Stimulated activated CD8-positive, alpha-beta memory T cell treated with anti-CD3 and anti-CD28 coated beads, Interleukin-4, amount 100 ng/mL, for 1 hour (primary cell): ENCODE data around the gene PASK.
A peak's percentile ranks its signal among the peaks of the same experiment; 100 is the strongest.
"Not testable (repeated sequence)": the region's sequence is repeated elsewhere in the genome, so short reads cannot be mapped to it uniquely, and the experiment has no call there.

ENCODE experiments used
- DNase-seq, 2 donors: peaks; one replicate each; pipeline ENCODE4 v3.0.0-alpha.2; 2020; ENCODE audit warnings: low read depth in 2 of 2, low spot score in 1 of 2

Gene PASK

DNA sequence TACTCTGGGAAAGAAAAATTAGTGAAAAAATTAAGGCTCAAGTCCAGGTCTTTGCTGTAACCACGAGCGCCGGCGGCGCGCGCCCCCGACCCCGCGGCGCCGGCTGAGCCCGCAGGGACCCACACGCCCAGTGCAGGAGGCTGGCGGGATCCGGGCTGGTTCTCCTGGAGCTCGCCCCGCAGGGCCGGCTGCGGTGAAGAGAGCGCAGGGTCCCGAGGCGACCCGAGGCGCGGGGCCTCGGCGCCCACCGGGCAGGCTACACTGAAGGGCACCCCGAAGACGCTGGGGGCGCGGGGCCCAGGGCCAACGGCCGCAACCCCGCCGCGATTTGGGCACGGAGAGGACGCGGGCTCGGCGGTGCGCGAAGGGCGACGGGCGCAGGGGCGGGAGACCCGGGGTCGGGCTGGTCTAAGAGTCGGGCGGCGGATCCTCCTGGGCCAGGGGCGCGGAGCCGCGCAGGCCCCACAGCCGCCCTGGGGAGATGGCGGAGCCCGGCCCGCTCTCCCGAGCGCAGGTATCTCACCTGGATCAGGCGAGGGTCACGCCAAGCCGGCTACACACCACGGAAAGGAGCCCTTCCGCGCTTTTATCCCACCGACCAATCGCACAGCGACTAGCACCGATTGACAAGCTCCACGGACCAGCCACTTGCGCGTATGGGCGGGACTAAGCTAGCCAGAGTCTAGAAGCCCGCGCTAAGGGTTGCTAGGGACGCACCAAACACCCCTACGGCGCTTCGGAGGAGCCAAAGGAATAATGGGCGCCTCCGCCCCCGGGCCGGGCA is at the start of gene PASK:
TSS of gene PASK (minus strand) at position 582 of the 784 bp plus-strand sequence. CDS start 6,440 bp downstream, outside the sequence.
- DNase-seq = peak; percentile 84 to 89

DNA sequence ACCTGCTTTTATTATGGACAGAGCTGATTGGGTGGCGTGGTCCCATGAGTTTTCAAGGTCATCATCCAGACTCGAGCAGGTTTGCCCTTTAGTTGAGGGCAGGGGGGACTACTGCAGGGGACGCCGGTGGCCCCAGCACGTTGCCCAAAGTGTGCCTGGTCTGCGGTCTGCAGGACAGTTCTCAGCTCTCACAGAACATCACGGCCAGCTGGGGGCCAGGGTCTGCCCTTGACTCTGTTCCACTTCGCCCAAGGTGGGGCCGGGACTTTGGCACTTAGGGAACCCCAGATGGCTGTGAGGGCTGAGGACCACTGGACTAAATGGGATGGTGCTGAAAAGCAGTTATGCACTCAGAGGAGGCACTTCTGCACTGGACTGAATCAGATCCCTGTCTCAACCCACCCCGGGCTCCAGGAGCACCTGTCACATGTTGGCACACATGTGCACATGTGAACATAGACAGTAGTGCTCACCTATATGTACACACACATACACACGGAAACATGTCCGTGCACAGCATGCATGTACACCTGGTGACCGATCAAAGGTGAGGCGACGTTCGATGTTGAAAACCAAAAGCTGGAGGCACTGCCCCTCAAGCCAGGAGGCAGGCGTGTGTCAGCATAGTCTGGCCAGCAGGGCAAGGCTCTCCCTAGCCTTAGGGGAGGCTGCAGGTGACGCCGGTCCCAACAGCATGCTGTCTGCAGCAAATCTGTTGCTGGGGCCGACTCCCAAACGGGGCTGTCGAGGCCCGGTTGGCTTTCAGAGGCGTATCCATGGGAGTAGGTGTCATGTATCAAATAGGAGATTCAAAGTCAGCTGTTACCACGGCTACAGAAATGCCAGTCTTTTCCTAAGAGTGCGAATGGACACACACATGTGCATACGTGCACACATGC is 49.4 kb upstream of the PASK start:
- DNase-seq = no peak

DNA sequence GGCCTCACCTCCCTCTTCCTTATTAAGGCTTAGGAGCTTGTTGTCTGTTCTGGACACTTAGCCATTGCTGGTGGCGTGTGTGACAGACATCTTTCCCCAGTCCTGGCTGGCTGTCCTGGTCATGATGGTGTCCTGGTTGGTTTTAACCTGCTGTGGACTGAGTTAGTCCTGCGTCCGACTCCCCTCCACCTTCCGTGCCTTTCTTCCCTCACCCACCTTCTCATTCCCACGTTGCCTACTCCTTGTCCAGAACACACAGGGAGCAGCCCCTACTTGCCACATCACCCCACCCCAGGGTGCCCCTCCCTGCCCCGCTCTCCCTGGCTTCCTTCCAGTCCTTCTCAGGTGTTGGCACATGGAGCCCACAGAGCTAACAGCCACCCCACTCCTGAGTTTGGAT is 48.7 kb upstream of the PASK start:
- DNase-seq = no peak

- DNase-seq = not testable (repeated sequence)
Observed at GRCh38 chr2:241197246-241197645, 48.0 kb upstream of the PASK start.

DNA sequence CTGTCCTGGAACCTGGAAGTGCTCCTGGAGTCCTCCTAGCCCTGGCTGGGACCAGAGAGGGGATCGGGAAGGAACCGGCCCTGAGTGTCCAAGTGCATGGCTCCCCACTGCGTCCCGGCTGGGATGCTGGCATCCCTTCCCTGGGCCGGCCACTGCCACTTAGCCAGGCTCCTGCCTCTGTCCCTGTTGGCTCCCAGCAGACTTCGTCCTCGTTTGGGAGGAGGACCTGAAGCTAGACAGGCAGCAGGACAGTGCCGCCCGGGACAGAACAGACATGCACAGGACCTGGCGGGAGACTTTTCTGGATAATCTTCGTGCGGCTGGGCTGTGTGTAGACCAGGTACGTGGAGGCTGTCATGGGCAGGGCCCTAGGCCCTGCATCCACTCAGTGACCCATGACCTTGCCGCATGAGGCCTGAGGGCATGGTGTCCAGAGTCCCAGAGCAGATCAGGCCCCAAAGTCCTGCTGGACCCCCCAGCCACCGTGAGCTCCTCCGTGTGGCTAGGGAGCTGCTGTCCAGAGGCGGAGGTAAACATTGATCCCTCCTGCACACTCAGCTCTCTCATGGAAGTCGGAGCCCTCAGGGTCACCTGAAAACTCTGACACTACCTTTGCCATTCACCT is 46.3 kb upstream of the PASK start:
- no peak for DNase-seq

- DNase-seq = no peak
Observed at GRCh38 chr2:241194811-241195210, 45.5 kb upstream of the PASK start.

DNA sequence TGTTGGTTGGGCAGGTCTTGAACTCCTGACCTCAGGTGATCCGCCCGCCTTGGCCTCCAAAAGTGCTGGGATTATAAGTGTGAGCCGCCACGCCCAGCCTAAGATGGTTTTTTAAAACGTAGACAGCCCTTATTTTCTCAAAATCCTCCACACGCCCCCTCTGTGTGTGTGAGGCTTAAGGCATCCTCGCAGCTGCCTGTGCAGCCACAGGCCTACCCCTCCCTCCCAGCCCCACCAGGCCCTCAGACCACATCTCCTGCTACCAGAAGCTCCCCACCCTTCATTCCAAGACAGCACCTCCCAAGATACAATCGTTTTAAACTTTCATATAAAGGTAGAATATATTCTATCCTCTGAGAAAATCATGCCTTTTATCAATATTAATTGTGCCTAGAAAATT is 44.0 kb upstream of the PASK start:
- no peak for DNase-seq

DNA sequence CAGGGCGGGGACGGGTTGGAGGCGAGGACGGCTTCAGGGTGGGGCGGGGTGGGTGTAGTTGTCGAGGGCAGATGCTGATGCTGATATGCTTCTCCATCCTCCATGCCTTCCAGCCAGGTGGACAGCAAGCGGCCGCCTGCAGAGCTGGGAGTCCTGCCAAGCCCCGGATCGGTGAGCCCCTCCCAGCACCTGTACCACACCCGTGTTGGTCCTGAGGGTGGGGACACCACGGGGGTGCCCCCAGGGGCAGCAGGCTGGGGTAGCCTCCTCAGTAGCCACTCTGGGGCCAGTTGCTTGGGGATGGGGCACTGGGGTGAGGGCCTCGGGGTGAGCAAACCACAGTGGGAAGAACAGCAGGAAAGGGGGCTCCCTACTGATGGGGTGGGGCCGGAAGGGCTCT is 41.8 kb upstream of the PASK start:
- DNase-seq = no peak

GRCh38 chr2:241190291-241190981 is 41.2 kb upstream of the PASK start:
- DNase-seq = no peak

DNA sequence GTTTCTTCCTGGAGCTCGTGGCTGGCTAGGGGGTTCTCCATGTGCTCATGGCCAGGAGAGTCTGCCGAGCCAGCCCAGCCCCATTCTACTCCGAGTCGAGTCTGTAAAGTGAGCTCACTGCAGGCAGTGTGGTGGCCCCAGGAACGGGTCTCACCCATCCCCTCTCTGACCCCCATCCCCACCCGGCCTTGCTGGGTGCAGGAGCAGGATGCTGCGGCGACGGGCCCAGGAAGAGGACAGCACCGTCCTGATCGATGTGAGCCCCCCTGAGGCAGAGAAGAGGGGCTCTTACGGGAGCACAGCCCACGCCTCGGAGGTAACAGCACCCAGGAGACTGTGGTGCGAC is 40.6 kb upstream of the PASK start:
- DNase-seq = no peak

DNA sequence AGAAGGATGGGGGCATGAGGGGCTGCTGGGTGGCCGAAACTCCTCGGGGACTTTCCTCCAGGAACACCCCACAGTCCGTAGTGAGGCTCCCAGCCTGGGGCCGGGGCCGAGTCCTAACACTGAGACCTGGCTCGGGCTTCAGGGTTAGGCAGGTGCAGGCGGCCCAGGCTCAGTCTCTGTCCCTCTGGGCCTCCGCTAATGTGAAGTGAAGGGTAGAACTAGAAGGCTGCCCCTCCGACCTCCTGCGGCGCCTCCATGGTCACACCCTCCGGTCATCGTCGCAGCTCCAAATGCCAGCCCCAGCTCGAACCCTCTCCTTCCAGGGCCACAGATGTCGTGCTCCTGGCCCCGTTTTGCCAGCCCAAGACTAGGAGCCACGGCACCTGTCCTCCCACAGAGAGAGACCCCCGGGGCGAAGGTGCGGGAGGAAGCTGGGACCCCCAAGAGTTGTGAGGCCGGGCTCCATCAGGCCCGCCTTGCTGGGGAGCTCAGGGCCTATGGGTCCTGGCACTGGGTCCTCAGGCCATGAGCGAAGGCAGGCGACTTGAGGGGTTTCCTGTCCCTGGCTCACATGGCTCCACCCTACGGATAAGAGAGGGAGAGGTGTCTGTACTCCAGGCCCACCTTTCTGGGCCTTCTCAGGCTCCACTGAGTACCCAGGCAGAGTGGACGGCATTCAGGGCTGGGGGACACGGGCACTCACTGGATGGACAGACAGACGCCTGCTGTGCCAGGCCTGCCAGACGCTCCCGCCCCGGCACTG is 40.0 kb upstream of the PASK start:
- no peak for DNase-seq

DNA sequence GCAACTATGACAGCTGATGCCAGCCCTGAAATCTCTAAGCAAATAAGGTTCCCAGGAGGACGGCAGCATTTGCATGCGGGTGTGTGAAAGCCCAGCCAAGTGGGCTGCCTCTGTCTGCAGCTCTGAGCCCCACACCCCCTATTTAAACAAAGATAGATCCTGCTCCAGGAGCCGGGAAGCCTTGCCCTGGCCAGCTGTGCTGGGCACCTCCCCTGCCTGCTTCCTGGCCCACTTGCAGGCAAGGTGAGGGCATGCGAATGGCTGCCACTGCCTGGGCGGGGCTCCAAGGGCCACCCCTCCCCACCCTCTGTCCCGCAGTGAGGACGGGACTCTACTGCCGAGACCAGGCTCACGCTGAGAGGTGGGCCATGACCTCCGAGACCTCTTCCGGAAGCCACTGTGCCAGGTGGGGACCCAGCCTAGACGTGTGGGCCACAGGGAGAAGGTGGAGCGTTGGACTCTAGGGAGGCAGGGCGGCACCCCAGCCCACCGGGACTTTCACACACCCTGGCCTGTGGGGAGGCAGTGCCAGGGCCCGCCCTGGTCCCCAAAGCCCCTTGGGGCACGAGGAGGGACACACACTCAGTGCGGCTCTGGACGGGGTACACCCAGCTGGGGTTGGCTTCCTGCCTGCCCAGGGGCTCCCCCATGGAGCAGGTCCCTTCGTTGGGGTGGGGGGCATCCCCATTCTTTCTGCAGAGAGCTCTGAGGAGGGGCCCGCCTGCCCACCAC is 39.3 kb upstream of the PASK start, which contains the start of gene ANO7:
TSS of gene ANO7 (plus strand) at position 317 of the 732 bp plus-strand sequence. CDS start 1,387 bp downstream, outside the sequence.
- DNase-seq = no peak

DNA sequence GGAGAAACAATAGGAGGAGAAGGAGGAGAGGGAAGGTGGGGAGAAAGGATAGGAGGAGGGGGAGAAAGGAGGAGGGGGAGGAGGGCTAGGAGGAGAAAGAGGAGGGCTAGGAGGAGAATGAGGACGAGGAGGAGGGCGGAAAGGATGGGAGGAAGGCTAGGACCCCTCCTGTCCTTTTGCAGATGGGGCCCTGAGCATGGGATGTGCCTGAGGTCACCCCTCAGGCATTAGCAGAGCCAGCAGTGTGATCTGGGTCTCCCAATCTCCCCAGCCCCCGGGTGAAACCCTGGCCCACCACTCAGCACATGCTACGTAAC is 38.6 kb upstream of the PASK start:
- no peak for DNase-seq

- no peak for DNase-seq
Observed at GRCh38 chr2:241187101-241187917, 38.0 kb upstream of the PASK start.

- DNase-seq = no peak
Observed at GRCh38 chr2:241185961-241186360, 36.7 kb upstream of the PASK start.

- no peak for DNase-seq
Observed at GRCh38 chr2:241184901-241185300, 35.6 kb upstream of the PASK start.

GRCh38 chr2:241183221-241183620 is 33.9 kb upstream of the PASK start:
- DNase-seq = no peak

GRCh38 chr2:241182531-241183133 is 33.4 kb upstream of the PASK start:
- no peak for DNase-seq

- DNase-seq = no peak
Observed at GRCh38 chr2:241182126-241182525, 32.9 kb upstream of the PASK start.
